ENCODE measurements around the gene MAML2. TPM values are rescaled to one million over a fixed set of nuclear protein-coding genes. Genes with fewer than 3 reads are reported as not detected.

MAML2 gene
- total and polyA plus RNA-seq, 7 donors, result 2.8 to 20.7 (median 11.8) TPM

- TF ChIP-seq POLR2A (IDR thresholded peaks at IDR 0.05) (no peak), POLR2AphosphoS5 (IDR thresholded peaks at IDR 0.05) (peak in 2 of 4 donors; percentile 31 to 32), EP300 (IDR thresholded peaks at IDR 0.05) (no peak), CTCF (IDR thresholded peaks at IDR 0.05) (no peak)
- H3K9me3 ChIP-seq, result no peaks in the 10 kb centered on the region
- H3K36me3 ChIP-seq, result no peaks in the 10 kb centered on the region
- peak overlapping the region; percentile 43 to 68 (median 50) for H3K27ac ChIP-seq
- H3K4me3 ChIP-seq, result no peak overlapping the region
- intact Hi-C loops (cut with DNase I), result no loop called here
- H3K27me3 ChIP-seq, result no peaks in the 10 kb centered on the region
- peaks cover 0 to 23% (median 20%) of the 10 kb centered on the region in 4 donors for H3K4me1 ChIP-seq
- 75 to 76% methylated on average over 5 of the region's 5 CpGs for WGBS, 2 donors
- peak; percentile 94 for DNase-seq
Measured at GRCh38 chr11:96001037-96001436, 342.0 kb downstream of the MAML2 start.

GRCh38 chr11:95999711-96000406 is 343.1 kb downstream of the MAML2 start:
- 53 to 59% methylated on average over 8 of the region's 8 CpGs for WGBS, 2 donors
- Histone ChIP-seq H3K27ac (peak overlapping the region; percentile 43 to 68 (median 50)), H3K9me3 (no peaks in the 10 kb centered on the region), H3K27me3 (no peaks in the 10 kb centered on the region), H3K4me1 (peaks cover 0 to 23% (median 20%) of the 10 kb centered on the region in 4 donors), H3K36me3 (no peaks in the 10 kb centered on the region), H3K4me3 (no peak overlapping the region)
- intact Hi-C loops (cut with DNase I), result no loop called here
- no peak for TF ChIP-seq CTCF (IDR thresholded peaks at IDR 0.05)
- no peak for TF ChIP-seq POLR2A (IDR thresholded peaks at IDR 0.05)
- no peak for TF ChIP-seq EP300 (IDR thresholded peaks at IDR 0.05)
- TF ChIP-seq POLR2AphosphoS5 (IDR thresholded peaks at IDR 0.05), result no peak
- no peak for DNase-seq

GRCh38 chr11:95996621-95997235 is 346.3 kb downstream of the MAML2 start:
- no peak for DNase-seq
- Histone ChIP-seq H3K27ac (no peak overlapping the region), H3K4me3 (no peak overlapping the region), H3K27me3 (no peaks in the 10 kb centered on the region), H3K9me3 (no peaks in the 10 kb centered on the region), H3K36me3 (no peaks in the 10 kb centered on the region), H3K4me1 (peaks cover 0 to 24% (median 22%) of the 10 kb centered on the region in 4 donors)
- no peak for TF ChIP-seq POLR2A (IDR thresholded peaks at IDR 0.05)
- TF ChIP-seq CTCF (IDR thresholded peaks at IDR 0.05), result no peak
- TF ChIP-seq POLR2AphosphoS5 (IDR thresholded peaks at IDR 0.05), result no peak
- TF ChIP-seq EP300 (IDR thresholded peaks at IDR 0.05), result no peak
- intact Hi-C loops (cut with DNase I), result no loop called here
- WGBS, 2 donors, result 94 to 97% methylated on average over 4 of the region's 4 CpGs

GRCh38 chr11:95994329-95994728 is 348.7 kb downstream of the MAML2 start:
- no peaks in the 10 kb centered on the region for H3K27me3 ChIP-seq
- peaks cover 0 to 6% (median 3%) of the 10 kb centered on the region in 4 donors for H3K4me1 ChIP-seq
- TF ChIP-seq CTCF (IDR thresholded peaks at IDR 0.05) (no peak), EP300 (IDR thresholded peaks at IDR 0.05) (no peak), POLR2AphosphoS5 (IDR thresholded peaks at IDR 0.05) (no peak), POLR2A (IDR thresholded peaks at IDR 0.05) (no peak)
- no peak overlapping the region for H3K27ac ChIP-seq
- no peaks in the 10 kb centered on the region for H3K9me3 ChIP-seq
- DNase-seq, result no peak
- WGBS, 2 donors, result 79 to 93% methylated on average over 4 of the region's 4 CpGs
- no peak overlapping the region for H3K4me3 ChIP-seq
- intact Hi-C loops (cut with DNase I), result no loop called here
- peaks cover 0 to 5% (median 0%) of the 10 kb centered on the region in 4 donors for H3K36me3 ChIP-seq
